Neural progenitor cell (in vitro differentiated cells): ENCODE data around the gene VWA8. TPM values are rescaled to one million over a fixed set of nuclear protein-coding genes. Genes with fewer than 3 reads are reported as not detected.
"Not testable (repeated sequence)": the region's sequence is repeated elsewhere in the genome, so short reads cannot be mapped to it uniquely, and the experiment has no call there.

Experiments
- DNase-seq: peaks from one replicate; pipeline ENCODE4 v3.0.0-alpha.2; 2016; ENCODE audit warnings: low spot score
- H2AFZ ChIP-seq: fragments of 200-600 bp; sonication (generic); replicated peaks from 2 replicates; pipeline ENCODE4 v1.6.1; 2016; ENCODE audit warnings: antibody characterized with exemption
- H3F3A ChIP-seq: fragments of 200-600 bp; sonication (generic); 2 replicates; pipeline ENCODE4 v1.6.1; 2016; ENCODE audit warnings: antibody characterized with exemption, low read depth
- H3K27ac ChIP-seq: fragments of 200-600 bp; sonication (generic); 2 replicates; pipeline ENCODE4 v1.5.1; 2016; ENCODE audit warnings: mild to moderate bottlenecking
- H3K27me3 ChIP-seq: fragments of 200-600 bp; sonication (generic); 2 replicates; pipeline ENCODE4 v1.6.1; 2016; ENCODE audit warnings: mild to moderate bottlenecking, moderate library complexity
- H3K36me3 ChIP-seq: fragments of 200-600 bp; sonication (generic); 2 replicates; pipeline ENCODE4 v1.5.1; 2016
- H3K4me1 ChIP-seq: fragments of 200-600 bp; sonication (generic); 2 replicates; pipeline ENCODE4 v1.6.1; 2016; ENCODE audit warnings: mixed run types
- H3K4me2 ChIP-seq: fragments of 200-600 bp; sonication (generic); 2 replicates; pipeline ENCODE4 v1.6.1; 2016
- H3K4me3 ChIP-seq: fragments of 200-600 bp; sonication (generic); 2 replicates; pipeline ENCODE4 v1.5.1; 2016
- H3K79me2 ChIP-seq: fragments of 200-600 bp; sonication (generic); 2 replicates; pipeline ENCODE4 v1.6.1; 2016; ENCODE audit warnings: low read depth
- H3K9ac ChIP-seq: fragments of 200-600 bp; sonication (generic); 2 replicates; pipeline ENCODE4 v1.6.1; 2016
- H3K9me3 ChIP-seq: fragments of 200-600 bp; sonication (generic); 2 replicates; pipeline ENCODE4 v1.5.1; 2016; ENCODE audit warnings: low read depth
- H4K20me1 ChIP-seq: fragments of 200-600 bp; sonication (generic); 2 replicates; pipeline ENCODE4 v1.6.1; 2016; ENCODE audit warnings: low read depth
- H3K27ac Mint-ChIP-seq: 3 replicates; pipeline ENCODE4 v1.8.0; 2021; ENCODE audit warnings: mixed read lengths
- H3K27me3 Mint-ChIP-seq: 2 replicates; pipeline ENCODE4 v1.8.0; 2022; ENCODE audit warnings: low read depth, mild to moderate bottlenecking, inconsistent platforms, moderate library complexity, mixed read lengths; ENCODE audit not compliant: insufficient read depth
- H3K36me3 Mint-ChIP-seq: 3 replicates; pipeline ENCODE4 v1.8.0; 2021; ENCODE audit warnings: mixed read lengths
- H3K4me1 Mint-ChIP-seq: 3 replicates; pipeline ENCODE4 v1.8.0; 2021; ENCODE audit warnings: mixed read lengths
- H3K4me3 Mint-ChIP-seq: 3 replicates; pipeline ENCODE4 v1.8.0; 2021; ENCODE audit warnings: mild to moderate bottlenecking, moderate library complexity, mixed read lengths
- H3K9me3 Mint-ChIP-seq: 3 replicates; pipeline ENCODE4 v1.8.0; 2020; ENCODE audit warnings: mixed read lengths
- EZH2 ChIP-seq: fragments of 200-600 bp; sonication (generic); IDR thresholded peaks from 2 replicates; pipeline ENCODE4 v1.6.1; 2017; ENCODE audit warnings: antibody characterized with exemption, mild to moderate bottlenecking, moderate library complexity
- EZH2phosphoT487 ChIP-seq: fragments of 200-600 bp; sonication (generic); IDR thresholded peaks from 2 replicates; pipeline ENCODE4 v1.6.1; 2017; ENCODE audit warnings: antibody characterized with exemption
- total RNA-seq: library from RNA; depleted of rRNA; stranded (reverse); fragments of >200 nt; gene quantifications from 2 replicates; pipeline ENCODE4 v1.2.3, GENCODE V29; 2015; ENCODE audit warnings: low replicate concordance
- TF ChIP-seq, protein P1 (sequence below): fragments of 200-600 bp; sonication (generic); IDR thresholded peaks from 2 replicates; pipeline ENCODE4 v1.5.1; 2017; ENCODE audit warnings: antibody characterized with exemption, mild to moderate bottlenecking

VWA8 gene
- total RNA-seq, 1 donor from 2014 or later: 12.6 TPM

GRCh38 chr13:41900918-41901317 is 60.0 kb downstream of the VWA8 start:
- no peaks in the 10 kb centered on the region for H3F3A ChIP-seq
- H4K20me1 ChIP-seq: no peaks in the 10 kb centered on the region
- H3K4me2 ChIP-seq: no peak overlapping the region
- no peaks in the 10 kb centered on the region for H3K9me3 Mint-ChIP-seq
- DNase-seq: no peak
- no peaks in the 10 kb centered on the region for H3K36me3 ChIP-seq
- H3K4me1 Mint-ChIP-seq: no peaks in the 10 kb centered on the region
- no peaks in the 10 kb centered on the region for H3K9me3 ChIP-seq
- no peaks in the 10 kb centered on the region for H3K27me3 Mint-ChIP-seq
- no peak overlapping the region for H3K9ac ChIP-seq
- no peaks in the 10 kb centered on the region for H3K27me3 ChIP-seq
- no peak overlapping the region for H3K27ac Mint-ChIP-seq
- no peak overlapping the region for H2AFZ ChIP-seq
- no peak overlapping the region for H3K27ac ChIP-seq
- no peak overlapping the region for H3K4me3 Mint-ChIP-seq
- no peaks in the 10 kb centered on the region for H3K79me2 ChIP-seq
- H3K4me3 ChIP-seq: no peak overlapping the region
- no peaks in the 10 kb centered on the region for H3K4me1 ChIP-seq
- TF ChIP-seq EZH2phosphoT487 (no peak), EZH2 (no peak)
- TF ChIP-seq, protein P1, sequence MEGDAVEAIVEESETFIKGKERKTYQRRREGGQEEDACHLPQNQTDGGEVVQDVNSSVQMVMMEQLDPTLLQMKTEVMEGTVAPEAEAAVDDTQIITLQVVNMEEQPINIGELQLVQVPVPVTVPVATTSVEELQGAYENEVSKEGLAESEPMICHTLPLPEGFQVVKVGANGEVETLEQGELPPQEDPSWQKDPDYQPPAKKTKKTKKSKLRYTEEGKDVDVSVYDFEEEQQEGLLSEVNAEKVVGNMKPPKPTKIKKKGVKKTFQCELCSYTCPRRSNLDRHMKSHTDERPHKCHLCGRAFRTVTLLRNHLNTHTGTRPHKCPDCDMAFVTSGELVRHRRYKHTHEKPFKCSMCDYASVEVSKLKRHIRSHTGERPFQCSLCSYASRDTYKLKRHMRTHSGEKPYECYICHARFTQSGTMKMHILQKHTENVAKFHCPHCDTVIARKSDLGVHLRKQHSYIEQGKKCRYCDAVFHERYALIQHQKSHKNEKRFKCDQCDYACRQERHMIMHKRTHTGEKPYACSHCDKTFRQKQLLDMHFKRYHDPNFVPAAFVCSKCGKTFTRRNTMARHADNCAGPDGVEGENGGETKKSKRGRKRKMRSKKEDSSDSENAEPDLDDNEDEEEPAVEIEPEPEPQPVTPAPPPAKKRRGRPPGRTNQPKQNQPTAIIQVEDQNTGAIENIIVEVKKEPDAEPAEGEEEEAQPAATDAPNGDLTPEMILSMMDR: no peak
- peaks cover 5% of the 10 kb centered on the region for H3K36me3 Mint-ChIP-seq

DNA sequence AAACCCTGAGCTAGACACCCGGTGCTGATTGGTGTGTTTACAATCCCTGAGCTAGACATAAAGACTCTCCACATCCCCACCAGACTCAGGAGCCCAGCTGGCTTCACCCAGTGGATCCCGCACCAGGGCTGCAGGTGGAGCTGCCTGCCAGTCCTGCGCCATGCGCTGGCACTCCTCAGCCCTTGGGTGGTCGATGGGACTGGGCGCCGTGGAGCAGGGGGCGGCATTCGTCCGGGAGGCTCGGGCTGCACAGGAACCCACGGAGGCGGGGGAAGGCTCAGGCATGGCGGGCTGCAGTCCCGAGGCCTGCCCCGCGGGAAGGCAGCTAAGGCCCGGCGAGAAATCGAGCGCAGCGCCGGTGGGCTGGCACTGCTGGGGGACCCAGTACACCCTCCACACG is 62.5 kb downstream of the VWA8 start:
- not testable (repeated sequence) for DNase-seq, H4K20me1 ChIP-seq, H3K27me3 Mint-ChIP-seq, H3K79me2 ChIP-seq, H3K4me2 ChIP-seq, H3K4me1 ChIP-seq, H3K4me3 Mint-ChIP-seq, H3K27ac ChIP-seq, H3K27me3 ChIP-seq, H3K9me3 Mint-ChIP-seq, H3F3A ChIP-seq, H3K4me1 Mint-ChIP-seq, H2AFZ ChIP-seq, H3K36me3 Mint-ChIP-seq, H3K4me3 ChIP-seq, H3K27ac Mint-ChIP-seq, H3K36me3 ChIP-seq, H3K9me3 ChIP-seq, H3K9ac ChIP-seq

DNA sequence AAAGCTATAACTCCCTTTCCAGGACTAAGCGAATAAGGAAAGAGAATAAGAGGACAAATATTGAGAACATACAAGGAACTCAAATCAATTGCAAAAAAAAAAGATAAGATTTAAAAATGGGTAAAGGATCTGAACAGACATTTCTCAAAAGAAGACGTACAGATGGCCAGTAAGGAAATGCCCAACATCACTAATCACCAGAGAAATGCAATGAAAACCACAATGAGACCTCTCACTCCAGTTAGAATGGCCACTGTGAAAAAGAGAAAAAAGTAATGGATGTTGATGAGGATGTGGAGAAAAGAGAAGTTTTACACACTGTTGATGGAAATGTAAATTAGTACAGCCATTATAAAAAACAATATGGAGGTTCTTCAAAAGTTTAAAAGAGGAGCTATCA is 63.8 kb downstream of the VWA8 start:
- no peaks in the 10 kb centered on the region for H3K27me3 ChIP-seq
- H3K4me1 ChIP-seq: no peaks in the 10 kb centered on the region
- no peak overlapping the region for H2AFZ ChIP-seq
- no peak overlapping the region for H3K27ac ChIP-seq
- no peaks in the 10 kb centered on the region for H3K4me1 Mint-ChIP-seq
- H3K27me3 Mint-ChIP-seq: no peaks in the 10 kb centered on the region
- H3K4me2 ChIP-seq: no peak overlapping the region
- H3K9me3 ChIP-seq: no peaks in the 10 kb centered on the region
- no peaks in the 10 kb centered on the region for H3F3A ChIP-seq
- no peak overlapping the region for H3K27ac Mint-ChIP-seq
- no peaks in the 10 kb centered on the region for H3K79me2 ChIP-seq
- H3K4me3 ChIP-seq: no peak overlapping the region
- no peak overlapping the region for H3K9ac ChIP-seq
- H3K9me3 Mint-ChIP-seq: no peaks in the 10 kb centered on the region
- no peak overlapping the region for H3K4me3 Mint-ChIP-seq
- no peak for DNase-seq
- no peaks in the 10 kb centered on the region for H4K20me1 ChIP-seq
- H3K36me3 Mint-ChIP-seq: peaks cover 6% of the 10 kb centered on the region
- TF ChIP-seq, protein P1: no peak
- no peak for TF ChIP-seq EZH2phosphoT487
- no peaks in the 10 kb centered on the region for H3K36me3 ChIP-seq

GRCh38 chr13:41895478-41895877 is 65.4 kb downstream of the VWA8 start:
- no peaks in the 10 kb centered on the region for H3K79me2 ChIP-seq
- H3K9me3 Mint-ChIP-seq: no peaks in the 10 kb centered on the region
- no peaks in the 10 kb centered on the region for H4K20me1 ChIP-seq
- no peak overlapping the region for H3K9ac ChIP-seq
- no peak overlapping the region for H3K4me3 Mint-ChIP-seq
- H3K4me3 ChIP-seq: no peak overlapping the region
- H3K27ac ChIP-seq: no peak overlapping the region
- no peaks in the 10 kb centered on the region for H3K4me1 Mint-ChIP-seq
- no peak for DNase-seq
- H3K36me3 ChIP-seq: no peaks in the 10 kb centered on the region
- H3K4me2 ChIP-seq: no peak overlapping the region
- no peaks in the 10 kb centered on the region for H3K4me1 ChIP-seq
- no peaks in the 10 kb centered on the region for H3K27me3 Mint-ChIP-seq
- no peak overlapping the region for H3K27ac Mint-ChIP-seq
- H3K36me3 Mint-ChIP-seq: peaks cover 8% of the 10 kb centered on the region
- no peak for TF ChIP-seq EZH2
- TF ChIP-seq EZH2phosphoT487: no peak
- TF ChIP-seq, protein P1: no peak
- H3K27me3 ChIP-seq: no peaks in the 10 kb centered on the region
- no peaks in the 10 kb centered on the region for H3K9me3 ChIP-seq
- no peak overlapping the region for H2AFZ ChIP-seq
- no peaks in the 10 kb centered on the region for H3F3A ChIP-seq
